NCI-H1417 treated with DMSO at 0.1 percent for 48 hours (cell line): ENCODE measurements around the gene RBMS3.

Experiments
- DNase-seq: peaks from one replicate; lab custom pipeline; 2025; lab: John Stamatoyannopoulos, UW

The RBMS3 gene

GRCh38 chr3:29277249-29277648, 3.6 kb upstream of the RBMS3 start:
- DNase-seq = no peak

DNA sequence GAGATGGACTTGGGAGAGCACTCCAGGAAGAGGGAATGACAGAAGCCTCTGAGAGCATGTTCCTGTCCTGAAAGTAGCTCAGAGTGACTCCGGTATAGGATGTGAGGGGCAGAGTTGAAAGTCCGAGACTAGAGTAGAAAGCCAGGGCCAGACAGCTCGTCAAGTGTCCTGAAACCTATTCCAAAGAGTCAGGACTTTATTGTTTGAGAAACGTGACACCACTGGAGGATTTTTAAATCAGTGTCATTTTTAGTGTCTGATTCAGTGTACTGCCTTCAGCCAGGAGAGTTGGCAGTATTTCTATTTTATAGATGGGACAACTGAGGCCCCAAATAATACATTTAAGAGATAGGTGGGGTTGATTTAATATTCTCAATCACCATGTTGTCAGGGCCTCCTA, 1.6 kb upstream of the RBMS3 start:
- DNase-seq = no peak

- no peak for DNase-seq
Measured at GRCh38 chr3:29279806-29280205, 1.1 kb upstream of the RBMS3 start.

- DNase-seq = no peak
Measured at GRCh38 chr3:29281094-29281343, 148 bp downstream of the RBMS3 start.

GRCh38 chr3:29281344-29282241, 722 bp downstream of the RBMS3 start:
- DNase-seq = no peak

- no peak for DNase-seq
Measured at GRCh38 chr3:29282427-29283230, 1.8 kb downstream of the RBMS3 start.

- no peak for DNase-seq
Measured at GRCh38 chr3:29283231-29284119, 2.6 kb downstream of the RBMS3 start.

DNA sequence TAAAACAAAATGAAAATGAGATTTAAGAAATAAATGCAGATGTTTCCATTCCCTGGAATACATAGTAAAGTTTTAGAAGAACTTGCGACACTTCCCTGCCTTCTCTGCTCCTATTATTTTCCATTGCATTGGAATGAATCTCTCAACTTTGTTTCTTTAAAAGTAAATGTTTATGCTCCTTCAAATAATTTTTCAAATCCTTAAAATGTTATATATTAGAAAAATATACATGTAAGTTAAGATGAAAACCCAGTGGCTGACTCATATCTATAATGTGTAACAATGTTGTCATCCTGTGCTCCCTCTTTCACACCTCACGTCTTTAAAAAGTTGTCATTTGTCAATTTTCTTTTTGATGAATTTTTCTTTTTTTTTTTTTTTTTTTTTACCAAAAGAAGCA, 3.6 kb downstream of the RBMS3 start:
- DNase-seq = no peak

DNA sequence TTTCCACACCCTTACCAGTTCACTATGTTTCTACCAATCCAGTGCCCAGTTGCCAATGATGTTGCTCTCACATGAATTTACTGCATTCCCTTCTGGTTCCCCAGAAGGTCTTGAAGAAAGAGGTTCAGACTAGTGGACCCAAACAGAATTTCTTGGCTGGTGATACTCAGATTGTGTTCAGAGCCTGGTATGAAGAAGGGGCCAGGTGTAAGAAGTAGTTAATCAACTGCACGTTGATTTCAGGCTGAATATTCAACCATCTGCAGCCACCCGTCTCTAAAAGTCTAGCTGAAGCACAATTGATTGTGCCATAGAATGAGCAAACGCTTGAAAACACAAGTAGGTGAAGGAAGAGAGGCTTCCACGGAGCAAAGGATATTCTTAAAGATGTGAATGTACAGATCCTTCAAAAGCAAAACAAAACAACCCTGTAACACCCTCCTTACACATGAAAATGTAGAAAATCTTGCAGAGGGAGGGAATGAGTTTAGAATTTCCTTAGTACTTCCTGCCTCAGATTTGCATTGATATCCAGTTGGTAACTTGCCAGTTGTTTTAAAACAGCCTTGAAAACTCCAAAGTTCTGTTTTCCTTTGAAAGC, 4.7 kb downstream of the RBMS3 start:
- no peak for DNase-seq

GRCh38 chr3:29286478-29287240, 5.8 kb downstream of the RBMS3 start:
- no peak for DNase-seq

DNA sequence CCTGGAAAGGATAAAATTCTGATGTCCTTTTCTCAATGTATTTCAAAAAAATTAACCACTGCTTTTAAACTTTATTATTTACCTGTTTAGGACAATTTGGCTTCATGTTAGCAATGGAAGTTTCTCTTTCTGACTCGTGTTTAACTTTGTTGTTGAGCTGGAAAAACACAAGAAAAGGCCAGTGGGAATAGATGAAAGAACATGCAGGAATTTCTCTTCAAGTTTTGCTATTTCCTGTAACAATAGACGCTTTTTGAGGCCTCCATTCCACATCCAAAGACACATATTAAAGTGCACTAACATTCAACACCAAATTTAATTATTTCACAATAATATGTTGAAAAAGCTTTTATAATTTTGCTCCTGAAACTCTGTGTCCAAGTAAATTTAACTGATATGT, 9.7 kb downstream of the RBMS3 start:
- no peak for DNase-seq

GRCh38 chr3:29291260-29291981, 10.6 kb downstream of the RBMS3 start:
- DNase-seq = no peak

- DNase-seq = no peak
Measured at GRCh38 chr3:29291982-29292363, 11.1 kb downstream of the RBMS3 start.

DNA sequence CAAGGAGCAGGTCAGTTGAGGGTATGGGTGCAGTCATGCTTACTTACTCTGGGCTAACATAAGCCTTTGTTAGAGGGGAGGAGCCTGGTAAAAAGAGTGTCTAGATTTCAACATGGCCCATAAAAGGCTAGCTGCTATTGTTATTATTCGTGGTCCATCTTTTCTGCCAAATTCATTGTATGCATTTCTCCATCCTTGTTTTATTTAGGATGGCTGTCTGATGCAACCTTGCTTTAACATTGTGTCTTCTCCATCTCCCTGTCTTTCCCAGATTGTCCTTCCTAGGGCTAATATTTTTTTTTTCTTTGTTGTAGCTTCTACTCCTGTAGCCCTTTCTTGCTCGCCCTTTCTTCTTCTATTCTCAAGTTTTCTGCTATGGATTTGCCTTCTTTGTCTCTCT, 12.6 kb downstream of the RBMS3 start:
- DNase-seq = no peak

DNA sequence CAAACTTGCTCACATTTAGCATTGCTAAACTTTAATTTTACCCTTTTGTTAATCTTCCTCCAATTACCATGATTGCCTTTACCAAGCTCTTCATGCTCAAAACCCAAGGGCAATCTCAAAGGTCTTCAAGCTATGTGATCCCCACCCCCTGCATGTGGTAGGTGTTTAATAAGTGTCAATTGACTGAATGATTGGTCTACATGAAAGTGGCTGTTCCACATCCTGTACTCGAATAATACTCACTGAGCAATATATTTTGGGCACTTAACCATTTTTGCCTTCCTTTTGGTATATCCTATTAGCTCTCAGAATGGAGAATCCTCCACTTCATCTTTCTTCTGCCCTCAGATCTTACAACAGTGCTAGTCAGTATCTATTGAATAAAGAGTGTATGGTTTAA, 17.1 kb downstream of the RBMS3 start:
- no peak for DNase-seq

- no peak for DNase-seq
Measured at GRCh38 chr3:29301332-29302019, 20.6 kb downstream of the RBMS3 start.

DNA sequence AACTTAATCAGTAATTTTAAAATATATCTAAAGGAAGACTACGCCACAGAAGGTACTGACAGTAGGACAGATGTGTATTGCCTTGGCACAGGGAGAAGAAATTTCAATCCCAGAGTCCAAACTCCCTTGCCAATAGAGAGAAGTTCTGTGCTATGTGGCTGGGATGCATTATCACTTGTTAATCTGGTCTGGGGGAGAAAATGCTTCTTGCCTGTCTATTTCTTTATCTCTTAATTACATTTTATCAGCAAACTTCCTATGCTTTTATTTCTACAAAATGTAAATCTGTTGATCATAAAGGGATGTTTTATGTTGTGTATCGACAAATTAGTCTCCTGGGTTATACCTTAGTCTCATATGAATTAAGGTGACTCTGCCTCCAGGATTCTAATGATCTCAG, 21.7 kb downstream of the RBMS3 start:
- no peak for DNase-seq

DNA sequence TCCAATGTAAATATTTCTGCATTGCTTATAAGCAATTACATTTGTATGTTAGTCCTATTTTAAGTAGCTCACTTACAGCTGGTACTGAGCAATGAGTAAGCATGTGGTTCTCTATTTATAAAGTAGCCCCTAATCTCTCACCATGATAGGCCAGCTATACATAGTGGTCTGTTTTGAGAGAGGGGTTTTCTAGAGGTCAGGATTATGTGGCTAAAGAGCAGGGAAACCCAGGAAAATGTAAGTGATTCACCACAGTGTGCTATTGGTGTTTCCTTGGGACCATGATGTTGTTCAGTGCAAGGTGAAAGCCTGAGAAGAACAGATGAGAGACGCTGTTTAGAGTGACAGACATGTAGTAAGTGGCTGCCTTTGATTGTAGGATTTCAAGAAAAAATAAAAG, 26.4 kb downstream of the RBMS3 start:
- DNase-seq = no peak

DNA sequence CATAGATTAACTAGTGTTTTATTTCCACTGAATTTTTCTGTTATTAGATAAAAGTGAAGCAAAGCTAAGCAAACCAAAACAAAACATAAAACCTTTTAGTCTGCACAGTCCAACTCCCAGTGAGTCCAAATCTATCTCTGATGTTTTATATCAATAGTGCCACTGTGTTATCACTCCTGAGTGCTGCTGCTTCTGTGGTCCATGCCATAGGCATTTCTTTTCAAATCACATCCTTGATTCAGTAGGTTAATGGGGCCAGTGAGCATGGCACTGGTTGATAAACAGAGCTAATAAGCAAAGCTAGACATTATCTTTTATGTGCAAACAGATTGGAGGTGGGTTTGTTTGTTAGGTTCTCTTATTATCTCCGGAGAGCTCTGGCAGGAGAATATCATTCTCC, 30.0 kb downstream of the RBMS3 start:
- no peak for DNase-seq

- no peak for DNase-seq
Measured at GRCh38 chr3:29311795-29312194, 30.9 kb downstream of the RBMS3 start.
